Activated naive CD8-positive, alpha-beta T cell treated with anti-CD3 and anti-CD28 coated beads, Interleukin-2, amount 50 U/mL, for 24 hours (primary cell): Measurements from ENCODE around the gene XCL2.

Experiments used
- ATAC-seq: fragments of 150-1000 bp; cut with Tn5 transposase; one replicate; pipeline ENCODE4 v1.10.0; 2021
- DNase-seq: peaks from one replicate; pipeline ENCODE4 v3.0.0; 2021
- H3K27ac Mint-ChIP-seq: one replicate; pipeline ENCODE4 v1.8.0; 2021; ENCODE audit warnings: mild to moderate bottlenecking, mixed read lengths
- H3K27me3 Mint-ChIP-seq: one replicate; pipeline ENCODE4 v1.8.0; 2021; ENCODE audit warnings: mixed read lengths
- H3K36me3 Mint-ChIP-seq: one replicate; pipeline ENCODE4 v1.8.0; 2021; ENCODE audit warnings: low read depth, mixed read lengths
- H3K4me1 Mint-ChIP-seq: one replicate; pipeline ENCODE4 v1.8.0; 2021; ENCODE audit warnings: mixed read lengths
- H3K4me3 Mint-ChIP-seq: one replicate; pipeline ENCODE4 v1.8.0; 2021; ENCODE audit warnings: mild to moderate bottlenecking, moderate library complexity, mixed read lengths
- H3K9me3 Mint-ChIP-seq: one replicate; pipeline ENCODE4 v1.8.0; 2021; ENCODE audit warnings: mixed read lengths

XCL2 gene

DNA sequence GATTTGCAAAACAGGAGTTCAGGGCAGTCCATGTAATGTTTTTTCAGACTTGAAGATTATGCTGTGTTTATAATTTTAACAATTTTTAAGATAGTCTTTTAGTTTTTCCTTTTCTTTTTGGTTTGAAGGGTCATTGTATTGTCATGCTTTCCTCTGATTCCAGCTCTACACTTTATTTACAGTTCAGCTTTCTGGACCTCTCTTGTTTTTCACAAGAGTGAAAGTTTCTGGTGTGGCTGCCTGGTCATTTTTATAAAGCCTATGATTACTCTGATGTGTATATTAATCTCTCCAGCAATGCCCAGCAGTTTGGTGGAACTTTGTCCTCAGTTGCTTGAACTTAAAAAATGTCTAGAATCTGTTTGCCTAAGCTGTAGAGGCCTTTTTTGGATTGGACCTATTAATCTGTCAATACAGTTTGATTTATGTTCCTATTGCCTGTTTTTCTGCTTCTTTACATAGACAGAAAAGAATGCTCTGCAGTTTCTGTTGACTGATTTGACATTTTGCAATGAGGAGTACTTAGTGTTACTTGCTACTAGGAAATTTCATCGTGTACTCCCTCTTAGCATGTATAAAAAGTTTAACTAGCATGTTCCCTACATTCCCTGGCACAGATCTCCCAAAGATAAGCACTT is 52.2 kb downstream of the XCL2 start:
- H3K27me3 Mint-ChIP-seq, result no peaks in the 10 kb centered on the region
- peaks cover 2% of the 10 kb centered on the region for H3K9me3 Mint-ChIP-seq
- peaks cover 7% of the 10 kb centered on the region for H3K4me1 Mint-ChIP-seq
- no peak for DNase-seq
- H3K4me3 Mint-ChIP-seq, result no peak overlapping the region
- no peaks in the 10 kb centered on the region for H3K36me3 Mint-ChIP-seq
- ATAC-seq, result no peak
- H3K27ac Mint-ChIP-seq, result no peak overlapping the region
